PC-3 (cell line): Measurements from ENCODE around the gene SURF4.

Source experiments
- CTCF ChIP-seq: fragments of 300-600 bp; sonication (generic); conservative IDR thresholded peaks from 2 replicates; pipeline ENCODE4 v1.5.1; 2017; ENCODE audit warnings: antibody characterized with exemption, low read depth, mild to moderate bottlenecking, low read length
- EZH2 ChIP-seq: fragments of 300-600 bp; sonication (generic); IDR thresholded peaks from one replicate; pipeline ENCODE4 v1.6.1; 2017; ENCODE audit warnings: antibody characterized with exemption, mild to moderate bottlenecking, low read length; ENCODE audit not compliant: unreplicated experiment

- no peak for TF ChIP-seq CTCF
- no peak for TF ChIP-seq EZH2
Measured at GRCh38 chr9:133397370-133397769, 21.5 kb upstream of the SURF4 start.
